COLO829 (cell line): ENCODE data around the gene TBC1D32.
"Not testable (repeated sequence)": the region's sequence is repeated elsewhere in the genome, so short reads cannot be mapped to it uniquely, and the experiment has no call there.

Experiments
- DNase-seq: peaks from one replicate; pipeline ENCODE4 v3.0.0; 2012; ENCODE audit warnings: low spot score

Gene TBC1D32

GRCh38 chr6:121333196-121333595, 1.1 kb downstream of the TBC1D32 start:
- DNase-seq = no peak

DNA sequence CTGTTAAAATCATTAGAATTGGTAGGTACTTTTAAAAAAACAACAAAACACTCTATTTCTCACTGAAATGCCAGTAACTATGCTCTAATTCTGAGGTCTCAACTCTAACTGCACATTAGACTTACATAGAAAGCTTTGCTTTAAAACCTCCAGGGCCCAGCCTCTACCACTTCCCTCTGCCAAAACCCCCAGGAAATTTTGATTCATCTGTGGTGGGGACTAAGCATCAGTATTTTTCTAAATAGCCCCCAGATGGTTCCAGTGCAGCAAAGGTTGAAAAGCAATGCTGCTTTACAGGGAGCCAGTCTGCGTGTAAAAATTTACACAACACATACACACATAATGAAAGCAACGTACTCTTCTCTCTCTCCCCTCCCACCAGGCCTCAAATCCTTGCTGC, 3.8 kb downstream of the TBC1D32 start:
- DNase-seq = no peak

- no peak for DNase-seq
Measured at GRCh38 chr6:121321282-121321681, 13.0 kb downstream of the TBC1D32 start.

- no peak for DNase-seq
Measured at GRCh38 chr6:121319603-121320002, 14.7 kb downstream of the TBC1D32 start.

- DNase-seq = no peak
Measured at GRCh38 chr6:121319112-121319553, 15.1 kb downstream of the TBC1D32 start.

DNA sequence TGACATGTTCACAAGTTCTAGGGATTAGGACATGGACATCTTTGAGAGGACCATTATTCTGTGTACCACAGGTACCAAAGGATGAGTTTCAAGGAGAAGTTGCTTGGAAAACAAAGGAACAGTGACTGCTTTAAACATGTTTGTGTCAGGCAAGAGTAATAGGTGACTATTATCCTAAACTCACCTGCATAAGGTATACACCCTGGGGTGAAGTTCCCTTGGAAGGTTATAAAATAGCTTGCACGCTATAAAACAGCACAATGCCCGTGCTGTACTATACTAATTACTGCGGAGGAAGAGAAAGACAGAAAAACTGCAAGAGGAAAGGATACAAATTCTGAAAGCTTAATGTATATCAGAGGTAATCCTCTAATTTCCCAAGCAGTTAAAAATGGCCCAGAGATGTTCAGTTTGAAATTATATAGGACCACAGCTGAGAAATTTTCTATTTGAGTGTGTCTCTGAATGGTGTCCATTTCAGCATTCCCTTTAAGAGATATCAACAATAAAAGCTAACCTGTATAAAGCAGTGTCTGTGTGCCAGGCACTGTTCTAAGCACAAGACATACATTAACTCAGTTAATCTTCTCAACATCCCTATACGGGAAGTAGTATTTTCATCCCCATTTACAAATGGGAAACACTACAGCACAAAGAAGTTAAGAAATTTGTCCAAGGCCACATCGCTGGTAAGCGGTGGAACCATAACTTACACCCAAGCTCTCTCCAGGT, 19.7 kb downstream of the TBC1D32 start:
- no peak for DNase-seq

- not testable (repeated sequence) for DNase-seq
Measured at GRCh38 chr6:121311814-121312213, 22.5 kb downstream of the TBC1D32 start.

GRCh38 chr6:121310495-121310894, 23.8 kb downstream of the TBC1D32 start:
- no peak for DNase-seq

GRCh38 chr6:121309768-121310469, 24.4 kb downstream of the TBC1D32 start:
- DNase-seq = no peak

DNA sequence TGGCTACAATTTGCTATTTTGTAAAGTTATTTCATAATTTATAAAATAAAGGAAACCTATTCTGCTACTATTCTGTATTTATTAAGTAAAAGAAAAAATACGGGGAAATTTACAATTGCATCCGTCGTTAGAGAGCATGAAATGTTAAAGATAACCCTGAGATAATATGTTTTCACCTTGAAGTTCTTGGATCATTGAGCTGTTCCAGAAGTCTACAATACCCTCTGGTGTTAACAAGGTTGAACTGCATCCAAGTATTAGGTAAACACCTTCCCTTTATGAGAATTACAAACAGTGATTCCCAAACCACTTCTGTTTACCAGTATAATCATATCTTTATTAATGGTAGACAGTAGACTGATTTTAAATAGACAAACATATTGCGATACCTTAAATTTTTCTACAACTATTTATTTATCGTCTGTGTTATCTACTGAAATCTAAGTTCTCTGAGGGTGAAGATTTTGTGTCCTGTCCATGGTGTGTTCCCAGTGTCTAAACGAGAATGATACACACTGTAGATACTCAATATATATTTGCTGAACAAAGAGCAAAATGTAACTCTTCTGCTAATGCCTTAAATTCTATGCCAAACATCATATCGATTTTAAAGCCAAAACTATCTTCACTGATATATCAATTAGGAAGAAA, 28.2 kb downstream of the TBC1D32 start:
- DNase-seq = peak; percentile 7

DNA sequence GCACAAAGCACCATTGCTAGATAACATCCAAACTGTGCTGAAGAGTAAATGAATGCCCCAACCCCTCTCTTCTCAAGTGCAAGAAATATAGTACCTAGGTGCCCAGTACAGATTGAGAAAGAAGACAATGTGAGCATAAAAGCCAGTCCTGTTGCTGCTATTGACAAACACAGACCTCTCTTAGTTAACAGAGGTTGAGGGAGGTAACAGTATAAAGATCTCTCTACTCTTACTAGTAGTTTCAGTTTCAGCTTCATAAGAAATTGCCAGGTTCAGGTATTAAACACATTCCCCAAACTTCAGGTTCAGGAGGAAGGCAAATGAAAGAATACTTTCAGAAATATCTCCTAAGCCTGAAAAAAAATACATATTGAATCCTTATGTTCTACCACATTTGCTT, 31.4 kb downstream of the TBC1D32 start:
- no peak for DNase-seq

GRCh38 chr6:121301156-121301555, 33.1 kb downstream of the TBC1D32 start:
- DNase-seq = not testable (repeated sequence)

DNA sequence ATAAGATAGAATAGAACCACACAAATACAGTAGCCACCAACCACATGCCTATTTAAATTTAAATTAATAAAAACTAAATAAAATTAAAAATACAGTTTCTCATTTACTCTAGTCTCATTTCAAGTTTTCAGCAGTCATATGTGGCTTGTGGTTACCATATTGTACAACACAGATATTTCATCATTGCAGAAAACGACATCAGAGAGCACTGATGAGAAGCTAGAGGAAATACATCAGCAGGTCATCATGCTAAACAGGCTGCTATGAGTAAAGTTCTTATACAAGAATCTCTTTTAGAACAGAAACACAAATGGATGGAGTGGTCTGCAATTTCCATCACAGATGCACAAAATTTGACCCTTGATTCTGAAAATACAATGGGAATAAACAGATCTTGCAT, 36.6 kb downstream of the TBC1D32 start:
- DNase-seq = no peak

DNA sequence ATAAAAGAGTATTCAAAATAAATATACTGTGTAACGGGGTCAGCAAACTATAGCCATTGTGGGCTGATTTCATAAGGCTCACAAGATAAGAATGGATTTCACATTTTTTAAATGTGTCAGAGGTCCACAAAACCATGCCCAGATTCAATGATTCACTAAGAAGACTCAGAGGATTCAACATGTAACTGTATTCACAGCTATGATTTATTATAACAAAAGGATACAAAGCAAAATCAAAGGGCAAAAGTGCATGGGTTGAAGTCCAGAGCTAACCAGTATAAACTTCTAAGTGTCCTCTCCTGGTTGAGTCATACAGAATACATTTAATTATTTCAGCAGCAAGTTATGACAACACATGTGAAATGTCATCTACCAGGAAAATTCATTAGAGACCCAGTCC, 49.2 kb downstream of the TBC1D32 start:
- no peak for DNase-seq

GRCh38 chr6:121274666-121275295, 59.5 kb downstream of the TBC1D32 start:
- no peak for DNase-seq

GRCh38 chr6:121263742-121264141, 70.5 kb downstream of the TBC1D32 start:
- no peak for DNase-seq

DNA sequence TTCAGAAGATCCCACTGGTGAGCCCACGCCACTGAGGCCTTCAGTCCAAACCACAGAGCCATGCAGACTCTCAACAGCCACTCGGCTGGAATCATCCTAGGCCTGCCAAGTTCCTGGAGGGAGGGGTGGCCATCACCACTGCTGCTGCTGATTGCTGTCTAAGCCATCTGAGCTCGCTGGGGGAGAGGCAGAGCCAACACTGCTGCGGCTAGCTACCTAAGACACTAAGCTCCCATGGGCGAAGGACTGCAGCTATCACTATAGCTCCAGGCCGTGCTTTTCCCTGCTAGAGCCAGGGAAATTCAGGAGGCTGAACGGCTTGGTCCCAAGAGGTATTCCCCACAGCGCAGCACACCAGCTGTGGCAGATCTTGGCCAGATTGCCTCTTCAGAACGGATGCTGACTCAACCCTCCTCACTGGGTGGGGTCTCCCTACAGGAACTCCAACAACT, 73.6 kb downstream of the TBC1D32 start:
- DNase-seq = no peak

- no peak for DNase-seq
Measured at GRCh38 chr6:121247386-121247785, 86.9 kb downstream of the TBC1D32 start.

DNA sequence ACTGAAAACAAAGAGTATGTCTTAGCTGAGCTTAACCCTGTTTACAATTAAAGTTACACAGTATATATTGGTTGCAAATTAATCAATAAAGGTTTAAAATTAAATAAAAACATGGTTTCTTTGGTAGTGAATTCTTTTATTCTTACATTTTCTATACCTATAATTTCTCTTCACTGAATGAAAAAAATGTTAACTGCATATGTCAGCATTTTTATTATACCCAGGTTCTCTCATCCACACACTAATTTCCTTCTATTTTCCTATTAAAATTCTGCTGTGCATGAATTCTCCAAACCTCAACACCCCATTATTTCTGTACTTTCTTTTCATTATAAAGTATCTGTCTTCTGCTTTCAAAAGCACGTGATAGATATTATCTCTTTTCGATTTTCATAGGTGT, 91.9 kb downstream of the TBC1D32 start:
- DNase-seq = no peak

DNA sequence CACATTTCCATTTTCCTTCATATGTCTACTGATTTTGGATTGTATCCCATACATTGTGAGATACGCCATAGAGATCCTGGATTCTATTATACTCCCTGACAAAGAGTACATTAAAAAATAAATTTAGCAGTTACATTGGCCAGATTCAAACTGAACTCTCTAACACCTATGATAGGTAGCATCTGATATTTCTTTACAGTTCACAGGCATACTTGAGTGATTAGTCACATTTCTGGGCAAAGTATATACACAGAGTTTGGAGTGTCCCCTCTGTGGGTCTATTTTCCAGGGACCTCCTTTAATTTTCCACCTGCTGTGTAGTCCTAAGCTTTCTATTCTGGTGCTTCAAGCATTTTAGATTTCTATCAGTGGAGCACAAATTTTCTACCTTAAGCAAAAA, 96.4 kb downstream of the TBC1D32 start:
- no peak for DNase-seq

- no peak for DNase-seq
Measured at GRCh38 chr6:121236984-121237383, 97.3 kb downstream of the TBC1D32 start.

- no peak for DNase-seq
Measured at GRCh38 chr6:121235386-121235785, 98.9 kb downstream of the TBC1D32 start.

DNA sequence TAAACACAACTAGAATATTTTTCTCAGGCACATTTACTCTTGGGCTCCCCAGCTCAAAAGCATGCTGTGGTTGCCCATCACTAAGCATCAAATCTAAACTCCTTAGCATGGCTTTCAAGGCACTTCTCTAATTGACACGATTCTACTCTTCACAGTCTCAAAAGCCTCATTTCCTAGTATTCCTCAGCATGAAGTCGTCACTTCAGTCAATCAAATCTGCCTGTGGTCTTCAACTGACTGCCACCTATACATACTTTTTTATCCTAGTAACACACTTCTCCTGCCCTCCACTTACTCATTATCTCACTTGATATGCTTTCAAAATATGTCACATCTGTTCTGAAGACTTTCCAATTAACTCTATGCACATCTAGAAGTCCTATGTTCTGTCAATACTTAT, 110.3 kb downstream of the TBC1D32 start:
- DNase-seq = no peak
